PC-9 (cell line): ENCODE results near the gene FGD5. TPM values are rescaled to one million over a fixed set of nuclear protein-coding genes. Genes with fewer than 3 reads are reported as not detected.

Experiments
- BruUV-seq: library from RNA; stranded (reverse); fragments of 400-500 nt; replicated peaks from 2 replicates; lab custom pipeline; 2021; lab: Mats Ljungman, UMichigan
- CTCF ChIA-PET: fragments of 300-600 bp; sonication (Branson Sonifier 250); formaldehyde crosslinking; loops from one replicate; lab custom pipeline; 2022; ENCODE audit warnings: antibody characterized with exemption; lab: Charles Lee
- POLR2A ChIA-PET: fragments of 300-600 bp; sonication (Branson Sonifier 250); formaldehyde crosslinking; loops from one replicate; lab custom pipeline; 2022; ENCODE audit warnings: antibody characterized with exemption; ENCODE audit not compliant: unreplicated experiment; lab: Charles Lee
- DNase-seq, 2 experiments: peaks; one replicate each; pipeline versions ENCODE4 v3.0.0 to v3.0.0-alpha.2; 2015 to 2022; ENCODE audit warnings: mixed read lengths in 1 of 2
- H2AFZ ChIP-seq: fragments of 200-600 bp; sonication (generic); 2 replicates; pipeline ENCODE4 v1.8.1; 2017; ENCODE audit warnings: antibody characterized with exemption
- H3F3A ChIP-seq: fragments of 200-600 bp; sonication (generic); 2 replicates; pipeline ENCODE4 v1.8.1; 2017; ENCODE audit warnings: antibody characterized with exemption, mild to moderate bottlenecking, low read depth; ENCODE audit not compliant: insufficient read depth
- H3K27ac ChIP-seq: fragments of 200-600 bp; sonication (generic); 2 replicates; pipeline ENCODE4 v1.6.1; 2016; ENCODE audit warnings: mixed run types
- H3K27me3 ChIP-seq: fragments of 200-600 bp; sonication (generic); 2 replicates; pipeline ENCODE4 v1.6.1; 2016; ENCODE audit warnings: low read depth, mixed run types; ENCODE audit not compliant: insufficient read depth
- H3K36me3 ChIP-seq: fragments of 200-600 bp; sonication (generic); 2 replicates; pipeline ENCODE4 v1.6.1; 2016; ENCODE audit warnings: low read depth, mixed run types
- H3K4me1 ChIP-seq: fragments of 200-600 bp; sonication (generic); replicated peaks from 2 replicates; pipeline ENCODE4 v1.6.1; 2016; ENCODE audit warnings: mixed run types; ENCODE audit not compliant: insufficient read depth
- H3K4me2 ChIP-seq: fragments of 200-600 bp; sonication (generic); 2 replicates; pipeline ENCODE4 v1.6.1; 2017; ENCODE audit warnings: mixed run types
- H3K4me3 ChIP-seq: fragments of 200-600 bp; sonication (generic); 2 replicates; pipeline ENCODE4 v1.6.1; 2016; ENCODE audit warnings: mixed run types
- H3K79me2 ChIP-seq: fragments of 200-600 bp; sonication (generic); 2 replicates; pipeline ENCODE4 v1.6.1; 2017; ENCODE audit warnings: low read depth, mixed run types
- H3K9me2 ChIP-seq: fragments of 200-600 bp; sonication (generic); 2 replicates; pipeline ENCODE4 v1.8.1; 2017; ENCODE audit warnings: mild to moderate bottlenecking; ENCODE audit not compliant: insufficient read depth
- H3K9me3 ChIP-seq: fragments of 200-600 bp; sonication (generic); 2 replicates; pipeline ENCODE4 v1.8.1; 2016; ENCODE audit warnings: low read depth; ENCODE audit not compliant: insufficient read depth
- H4K20me1 ChIP-seq: fragments of 200-600 bp; sonication (generic); 2 replicates; pipeline ENCODE4 v1.8.1; 2017; ENCODE audit not compliant: insufficient read depth
- EZH2 ChIP-seq: fragments of 200-600 bp; sonication (generic); IDR thresholded peaks from 2 replicates; pipeline ENCODE4 v1.8.0; 2017; ENCODE audit warnings: antibody characterized with exemption, low read depth
- intact Hi-C: fragments of 100-400 bp; cut with micrococcal nuclease; formaldehyde crosslinking; loops from one replicate; pipeline ENCODE4 v1.10.0; 2022; ENCODE audit not compliant: unreplicated experiment
- total RNA-seq: library from RNA; stranded (reverse); gene quantifications from 2 replicates; pipeline ENCODE4 v1.2.3, GENCODE V29; 2021
- TF ChIP-seq, protein P1 (sequence below): fragments of 200-600 bp; sonication (generic); conservative IDR thresholded peaks from 2 replicates; pipeline ENCODE4 v1.6.1; 2017; ENCODE audit warnings: mixed run types, antibody characterized with exemption, mild to moderate bottlenecking, moderate library complexity

FGD5 gene
- total RNA-seq, 1 experiment from 2014 or later, result not detected

DNA sequence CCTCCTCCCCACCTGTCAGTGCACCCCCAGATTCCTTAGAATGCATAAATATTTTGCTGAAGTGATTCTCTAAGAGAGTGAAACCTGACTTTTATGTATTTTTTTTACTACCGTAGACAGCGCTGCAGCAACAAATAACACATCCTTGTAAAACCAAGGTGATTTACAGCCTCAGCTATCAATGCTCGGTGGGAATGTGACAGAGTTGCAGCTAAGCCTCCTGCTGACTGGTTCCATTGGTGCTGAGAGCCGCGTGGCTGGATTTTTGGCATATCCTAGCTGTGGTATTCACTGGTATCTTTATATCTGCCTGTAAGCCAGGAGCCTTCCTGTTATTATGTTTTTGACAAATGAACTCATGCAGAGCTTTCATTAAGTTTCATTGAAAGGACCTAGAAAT, 11.0 kb downstream of the FGD5 start:
- ChIA-PET POLR2A (no interaction called here), CTCF (no interaction called here)
- no peaks in the 10 kb centered on the region for H3K4me1 ChIP-seq
- H4K20me1 ChIP-seq, result no peaks in the 10 kb centered on the region
- no peaks in the 10 kb centered on the region for H3K9me3 ChIP-seq
- no peak overlapping the region for H2AFZ ChIP-seq
- no peak for DNase-seq
- no TSS peak for BruUV-seq
- H3K27me3 ChIP-seq, result peaks cover 34% of the 10 kb centered on the region; the same call in 1 of the 2 replicates
- intact Hi-C loops, result no loop called here
- no peaks in the 10 kb centered on the region for H3K9me2 ChIP-seq
- no peaks in the 10 kb centered on the region for H3K36me3 ChIP-seq
- TF ChIP-seq, protein P1, sequence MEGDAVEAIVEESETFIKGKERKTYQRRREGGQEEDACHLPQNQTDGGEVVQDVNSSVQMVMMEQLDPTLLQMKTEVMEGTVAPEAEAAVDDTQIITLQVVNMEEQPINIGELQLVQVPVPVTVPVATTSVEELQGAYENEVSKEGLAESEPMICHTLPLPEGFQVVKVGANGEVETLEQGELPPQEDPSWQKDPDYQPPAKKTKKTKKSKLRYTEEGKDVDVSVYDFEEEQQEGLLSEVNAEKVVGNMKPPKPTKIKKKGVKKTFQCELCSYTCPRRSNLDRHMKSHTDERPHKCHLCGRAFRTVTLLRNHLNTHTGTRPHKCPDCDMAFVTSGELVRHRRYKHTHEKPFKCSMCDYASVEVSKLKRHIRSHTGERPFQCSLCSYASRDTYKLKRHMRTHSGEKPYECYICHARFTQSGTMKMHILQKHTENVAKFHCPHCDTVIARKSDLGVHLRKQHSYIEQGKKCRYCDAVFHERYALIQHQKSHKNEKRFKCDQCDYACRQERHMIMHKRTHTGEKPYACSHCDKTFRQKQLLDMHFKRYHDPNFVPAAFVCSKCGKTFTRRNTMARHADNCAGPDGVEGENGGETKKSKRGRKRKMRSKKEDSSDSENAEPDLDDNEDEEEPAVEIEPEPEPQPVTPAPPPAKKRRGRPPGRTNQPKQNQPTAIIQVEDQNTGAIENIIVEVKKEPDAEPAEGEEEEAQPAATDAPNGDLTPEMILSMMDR, result no peak
- TF ChIP-seq EZH2, result no peak
- H3K4me2 ChIP-seq, result no peak overlapping the region
- H3F3A ChIP-seq, result no peaks in the 10 kb centered on the region
- H3K27ac ChIP-seq, result no peak overlapping the region
- H3K79me2 ChIP-seq, result no peaks in the 10 kb centered on the region
- no peak overlapping the region for H3K4me3 ChIP-seq

DNA sequence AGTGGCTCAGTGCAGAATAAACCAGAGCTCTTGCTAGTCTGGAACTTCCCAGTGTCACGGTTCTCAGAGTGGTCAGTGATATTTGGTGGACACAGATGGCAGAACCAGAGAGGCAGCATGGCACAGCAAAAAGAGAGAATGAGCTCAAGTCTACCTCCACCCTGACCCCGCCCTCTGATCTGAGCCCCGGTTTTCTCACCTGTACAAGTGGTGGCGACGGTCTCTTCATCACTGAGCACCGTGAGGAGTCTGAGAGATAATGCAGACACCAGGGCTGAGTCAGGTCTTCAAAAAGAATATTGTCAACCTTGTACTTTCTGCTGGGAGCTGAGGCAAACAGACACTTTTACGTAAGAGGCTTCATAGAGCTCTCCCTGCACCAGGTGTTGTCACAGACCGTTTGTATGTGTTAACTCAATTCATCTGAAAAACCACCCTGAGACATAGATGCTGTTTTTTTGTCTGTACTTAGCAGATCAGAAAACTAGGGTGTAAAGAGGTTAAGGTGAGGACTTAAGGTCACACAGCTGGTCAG, 13.2 kb downstream of the FGD5 start:
- Histone ChIP-seq H3K4me2 (no peak overlapping the region), H3K9me2 (no peaks in the 10 kb centered on the region), H3K27ac (no peak overlapping the region), H4K20me1 (no peaks in the 10 kb centered on the region), H3K9me3 (no peaks in the 10 kb centered on the region), H3K36me3 (no peaks in the 10 kb centered on the region), H3K4me1 (no peaks in the 10 kb centered on the region), H3K79me2 (no peaks in the 10 kb centered on the region), H3K27me3 (peaks cover 52% of the 10 kb centered on the region; the same call in 1 of the 2 replicates), H3F3A (no peaks in the 10 kb centered on the region), H3K4me3 (no peak overlapping the region), H2AFZ (no peak overlapping the region)
- BruUV-seq, result no TSS peak
- TF ChIP-seq EZH2, result no peak
- TF ChIP-seq, protein P1, result no peak
- intact Hi-C loops, result no loop called here
- no peak for DNase-seq
- ChIA-PET POLR2A (no interaction called here), CTCF (no interaction called here)

DNA sequence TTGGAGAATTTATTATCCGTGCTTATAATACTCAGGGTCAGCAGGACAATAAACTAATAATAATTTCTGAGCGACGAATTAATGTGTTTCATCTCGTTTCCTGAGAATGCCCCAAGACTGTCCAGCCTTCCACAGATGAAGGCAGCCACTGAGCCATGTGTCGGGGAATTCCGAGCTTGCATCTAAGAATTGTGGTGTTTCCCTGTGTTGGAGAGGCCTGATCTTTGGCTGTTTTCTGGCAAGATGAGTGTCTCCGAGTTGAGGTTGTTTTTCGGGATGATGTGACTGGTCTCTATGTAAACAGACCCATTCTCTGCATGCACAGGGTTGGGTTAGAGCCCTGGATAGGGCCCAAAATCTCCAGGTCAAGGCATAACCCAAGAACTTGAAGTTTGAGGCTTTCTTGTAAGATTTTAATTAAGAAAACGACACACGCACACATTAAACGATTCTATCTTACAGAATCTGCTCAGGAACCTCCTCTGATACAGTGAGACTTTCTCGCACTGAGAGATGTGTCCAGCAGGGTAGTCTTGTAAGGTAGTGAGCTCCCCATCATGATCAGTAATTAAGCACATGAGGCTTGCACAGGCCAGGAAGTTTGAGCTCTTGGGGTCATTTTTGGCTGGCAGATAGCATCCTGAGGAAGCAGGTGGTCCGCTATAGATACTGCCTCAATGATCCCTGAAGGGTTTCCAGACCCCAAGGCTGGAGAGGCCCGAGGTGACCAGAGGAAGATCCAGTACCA, 14.4 kb downstream of the FGD5 start:
- no peak for DNase-seq
- POLR2A ChIA-PET, result no interaction called here
- Histone ChIP-seq H3K4me2 (no peak overlapping the region), H3K27me3 (peaks cover 61% of the 10 kb centered on the region; the same call in 1 of the 2 replicates), H3K27ac (no peak overlapping the region), H3F3A (no peaks in the 10 kb centered on the region), H3K79me2 (no peaks in the 10 kb centered on the region), H3K4me1 (no peaks in the 10 kb centered on the region), H3K36me3 (no peaks in the 10 kb centered on the region), H3K4me3 (no peak overlapping the region), H3K9me3 (no peaks in the 10 kb centered on the region), H3K9me2 (no peaks in the 10 kb centered on the region), H2AFZ (no peak overlapping the region), H4K20me1 (no peaks in the 10 kb centered on the region)
- BruUV-seq, result no TSS peak
- intact Hi-C loops, result no loop called here
- TF ChIP-seq EZH2, result no peak
- TF ChIP-seq, protein P1, result no peak
- CTCF ChIA-PET, result no interaction called here
